H1 (cell line): Measurements from ENCODE around the gene CDK5RAP2. TPM values are rescaled to one million over a fixed set of nuclear protein-coding genes. Genes with fewer than 3 reads are reported as not detected.
A peak's percentile ranks its signal among the peaks of the same experiment; 100 is the strongest.

Source experiments
- CTCF ChIA-PET: fragments of 300-600 bp; sonication (Branson Sonifier 250); formaldehyde crosslinking; loops from one replicate; lab custom pipeline; 2021; ENCODE audit not compliant: partially characterized antibody; lab: Charles Lee
- POLR2A ChIA-PET: fragments of 300-600 bp; sonication (Branson Sonifier 250); formaldehyde crosslinking; loops from one replicate; lab custom pipeline; 2021; ENCODE audit warnings: inconsistent platforms; ENCODE audit not compliant: partially characterized antibody; lab: Charles Lee
- DNase-seq, 2 experiments: peaks; one replicate each; pipeline versions ENCODE4 v3.0.0 to v3.0.0-alpha.2; 2010 to 2022; ENCODE audit warnings: low spot score in 2 of 2, low read depth in 1 of 2, mixed read lengths in 1 of 2
- FAIRE-seq: peaks from 2 replicates; lab custom pipeline; 2011; peaks lifted over from hg19 to GRCh38; lab: Jason Lieb, UNC
- H2AFZ ChIP-seq: 2 replicates; pipeline ENCODE4 v1.8.1; 2012; ENCODE audit warnings: low read length, inconsistent platforms
- H2AK5ac ChIP-seq: 2 replicates; pipeline ENCODE4 v1.6.1; 2013; ENCODE audit warnings: low read depth, low read length
- H2BK120ac ChIP-seq: replicated peaks from 2 replicates; pipeline ENCODE3; 2013; ENCODE audit warnings: low read depth, low read length, inconsistent platforms
- H2BK12ac ChIP-seq: 2 replicates; pipeline ENCODE4 v1.6.1; 2013; ENCODE audit warnings: low read depth, low read length
- H2BK15ac ChIP-seq: 2 replicates; pipeline ENCODE4 v1.6.1; 2013; ENCODE audit warnings: low read length
- H2BK20ac ChIP-seq: 2 replicates; pipeline ENCODE4 v1.6.1; 2013; ENCODE audit warnings: low read length
- H2BK5ac ChIP-seq: 2 replicates; pipeline ENCODE4 v1.6.1; 2013; ENCODE audit warnings: low read depth, low read length
- H3K14ac ChIP-seq: 2 replicates; pipeline ENCODE4 v1.6.1; 2013; ENCODE audit warnings: inconsistent platforms; ENCODE audit not compliant: insufficient read length
- H3K18ac ChIP-seq: 2 replicates; pipeline ENCODE4 v1.6.1; 2013; ENCODE audit warnings: low read length; ENCODE audit errors: extremely low read depth
- H3K23ac ChIP-seq: 2 replicates; pipeline ENCODE4 v1.6.1; 2013; ENCODE audit warnings: inconsistent platforms; ENCODE audit not compliant: insufficient read length
- H3K23me2 ChIP-seq: 2 replicates; pipeline ENCODE4 v1.6.1; 2013; ENCODE audit warnings: low read depth, low read length
- H3K27ac ChIP-seq: 2 replicates; pipeline ENCODE4 v1.6.1; 2011; ENCODE audit warnings: low read depth, low read length, inconsistent platforms
- H3K27me3 ChIP-seq, 4 experiments: replicated peaks in 1 of 4; 1 replicate in 1 of 4; 2 replicates in 3 of 4; pipeline versions ENCODE4 v1.6.1 to v1.8.1; 2011 to 2013; ENCODE audit warnings: low read length in 3 of 4, mild to moderate bottlenecking in 3 of 4, inconsistent platforms in 2 of 4, mixed read lengths in 2 of 4, moderate library complexity in 1 of 4; ENCODE audit not compliant: control insufficient read depth in 3 of 4, insufficient read depth in 3 of 4; ENCODE audit errors: extremely low read depth in 1 of 4
- H3K36me3 ChIP-seq, 4 experiments: 2 replicates each; pipeline versions ENCODE4 v1.6.1 to v1.8.1; 2011 to 2013; ENCODE audit warnings: mild to moderate bottlenecking in 4 of 4, low read length in 3 of 4, moderate library complexity in 2 of 4, control low read depth in 1 of 4, inconsistent platforms in 1 of 4; ENCODE audit not compliant: insufficient read depth in 4 of 4, control insufficient read depth in 2 of 4
- H3K4ac ChIP-seq: replicated peaks from 2 replicates; pipeline ENCODE3; 2013; ENCODE audit warnings: low read length, low read depth, mixed read lengths, inconsistent platforms; ENCODE audit not compliant: insufficient read length
- H3K4me1 ChIP-seq, 4 experiments: replicated peaks in 1 of 4; 1 replicate in 1 of 4; 2 replicates in 3 of 4; pipeline versions ENCODE4 v1.6.1 to v1.8.1; 2011 to 2013; ENCODE audit warnings: low read length in 3 of 4, inconsistent platforms in 2 of 4, mixed read lengths in 1 of 4; ENCODE audit not compliant: insufficient read depth in 4 of 4, control insufficient read depth in 3 of 4
- H3K4me2 ChIP-seq, 2 experiments: 2 replicates each; pipeline versions ENCODE4 v1.6.1 to v1.8.1; 2011 to 2013; ENCODE audit warnings: low read depth in 2 of 2, low read length in 2 of 2, control low read depth in 1 of 2, inconsistent platforms in 1 of 2, mild to moderate bottlenecking in 1 of 2; ENCODE audit not compliant: insufficient read depth in 1 of 2
- H3K4me3 ChIP-seq, 4 experiments: fragments of 200-600, 300-600 bp in 1 of 4; sonication (generic), shearing (Covaris generic), sonication (Bioruptor Twin) in 1 of 4; 2 replicates each; pipeline versions ENCODE4 v1.5.1 to v1.8.1; 2011 to 2016; ENCODE audit warnings: low read length in 4 of 4, low read depth in 3 of 4, control low read depth in 2 of 4, inconsistent platforms in 2 of 4, mild to moderate bottlenecking in 2 of 4, mixed read lengths in 1 of 4, moderate library complexity in 1 of 4; ENCODE audit not compliant: insufficient read depth in 2 of 4; ENCODE audit errors: extremely low read depth in 1 of 4
- H3K56ac ChIP-seq: replicated peaks from 2 replicates; pipeline ENCODE3; 2013; ENCODE audit warnings: low read depth, mild to moderate bottlenecking, mixed read lengths, low read length, inconsistent platforms; ENCODE audit not compliant: insufficient read length
- H3K79me1 ChIP-seq: 2 replicates; pipeline ENCODE4 v1.6.1; 2013; ENCODE audit warnings: low read depth, low read length, control low read depth
- H3K79me2 ChIP-seq, 2 experiments: 2 replicates each; pipeline versions ENCODE4 v1.6.1 to v1.8.1; 2012 to 2013; ENCODE audit warnings: low read length in 2 of 2, mild to moderate bottlenecking in 2 of 2, inconsistent platforms in 1 of 2; ENCODE audit not compliant: insufficient read depth in 2 of 2, control insufficient read depth in 1 of 2
- H3K9ac ChIP-seq, 4 experiments: replicated peaks in 1 of 4; 1 replicate in 1 of 4; 2 replicates in 3 of 4; pipeline versions ENCODE4 v1.6.1 to v1.8.1; 2011 to 2013; ENCODE audit warnings: low read depth in 3 of 4, low read length in 3 of 4, control low read depth in 2 of 4, mild to moderate bottlenecking in 2 of 4, moderate library complexity in 2 of 4, inconsistent platforms in 1 of 4; ENCODE audit errors: extremely low read depth in 1 of 4
- H3K9me3 ChIP-seq, 2 experiments: 2 replicates each; pipeline versions ENCODE4 v1.6.1 to v1.8.1; 2012 to 2013; ENCODE audit warnings: mild to moderate bottlenecking in 2 of 2, moderate library complexity in 2 of 2, control low read depth in 1 of 2, inconsistent platforms in 1 of 2, low read depth in 1 of 2, low read length in 1 of 2, mixed read lengths in 1 of 2; ENCODE audit not compliant: insufficient read depth in 2 of 2
- H4K20me1 ChIP-seq, 2 experiments: replicated peaks in 1 of 2; 2 replicates each; pipeline versions ENCODE3 to v1.8.1; 2011 to 2013; ENCODE audit warnings: inconsistent platforms in 2 of 2, low read length in 2 of 2, mild to moderate bottlenecking in 1 of 2; ENCODE audit not compliant: insufficient read depth in 2 of 2, control insufficient read depth in 1 of 2
- H4K5ac ChIP-seq: 2 replicates; pipeline ENCODE4 v1.6.1; 2013; ENCODE audit warnings: low read length, low read depth, mixed read lengths, inconsistent platforms; ENCODE audit not compliant: insufficient read length
- H4K8ac ChIP-seq: 2 replicates; pipeline ENCODE4 v1.8.0; 2013; ENCODE audit warnings: mild to moderate bottlenecking, moderate library complexity, low read length, inconsistent platforms; ENCODE audit not compliant: insufficient read depth; ENCODE audit errors: extremely low read depth
- H4K91ac ChIP-seq: replicated peaks from 2 replicates; pipeline ENCODE3; 2013; ENCODE audit warnings: low read length, mixed read lengths, inconsistent platforms; ENCODE audit not compliant: insufficient read length
- CHD1 ChIP-seq: IDR thresholded peaks from 2 replicates; pipeline ENCODE4 v1.6.1; 2012; ENCODE audit warnings: low read depth, low read length, improper control_type of control experiment
- CTBP2 ChIP-seq: IDR thresholded peaks from 2 replicates; pipeline ENCODE4 v1.7.0; 2011; ENCODE audit warnings: borderline replicate concordance, mild to moderate bottlenecking, moderate library complexity, mixed read lengths, low read length; ENCODE audit not compliant: insufficient read depth, insufficient read length
- MAFK ChIP-seq: IDR thresholded peaks from 2 replicates; pipeline ENCODE4 v1.6.1; 2012; ENCODE audit warnings: low read depth, mild to moderate bottlenecking, improper control_type of control experiment, low read length
- RFX5 ChIP-seq: IDR thresholded peaks from 2 replicates; pipeline ENCODE4 v1.6.1; 2011; ENCODE audit warnings: low read depth, low read length, improper control_type of control experiment, borderline replicate concordance
- SIN3A ChIP-seq, 2 experiments: IDR thresholded peaks in 1 of 2; conservative IDR thresholded peaks in 1 of 2; 2 replicates each; pipeline ENCODE4 v1.6.1; 2011 to 2012; ENCODE audit warnings: low read length in 2 of 2, improper control_type of control experiment in 1 of 2, low read depth in 1 of 2, mild to moderate bottlenecking in 1 of 2
- SIRT6 ChIP-seq: IDR thresholded peaks from one replicate; pipeline ENCODE4 v1.7.1; 2012; ENCODE audit warnings: low read length, inconsistent platforms
- SUZ12 ChIP-seq: fragments of 200-600 bp; sonication (generic); IDR thresholded peaks from 2 replicates; pipeline ENCODE4 v1.6.1; 2012; ENCODE audit warnings: mild to moderate bottlenecking, inconsistent platforms, low read length, moderate library complexity, mixed read lengths
- TCF12 ChIP-seq: IDR thresholded peaks from 2 replicates; pipeline ENCODE4 v1.6.1; 2011; ENCODE audit warnings: low read depth, mild to moderate bottlenecking, low read length
- USF2 ChIP-seq: IDR thresholded peaks from 2 replicates; pipeline ENCODE4 v1.6.1; 2011; ENCODE audit warnings: low read length, improper control_type of control experiment
- WGBS, 2 experiments: shearing (Covaris generic) in 1 of 2; methylation state at CpG; one replicate each; pipeline versions ENCODE4 v1.1.6 to v1.1.7; 2013 to 2015; ENCODE audit warnings: low lambda C conversion rate in 2 of 2, mixed read lengths in 2 of 2, inconsistent platforms in 1 of 2, low coverage in 1 of 2, missing lambda C conversion rate in 1 of 2; ENCODE audit not compliant: insufficient replicate concordance in 2 of 2, insufficient coverage in 1 of 2, insufficient read length in 1 of 2; ENCODE audit errors: extremely low coverage in 1 of 2, missing lambda C conversion rate in 1 of 2; 5-methylcytosine and 5-hydroxymethylcytosine counted together
- polyA plus RNA-seq, 7 experiments: library from polyadenylated mRNA; depleted of rRNA in 3 of 7; stranded (reverse) in 5 of 7; unstranded in 2 of 7; fragments of >200 nt in 5 of 7; fragments of 200-250 nt in 2 of 7; gene quantifications; 1 replicate in 5 of 7; 2 replicates in 1 of 7; 4 replicates in 1 of 7; pipeline versions ENCODE4 v1.2.1 to v1.2.3, GENCODE V29; 2011 to 2013; ENCODE audit warnings: missing spikeins in 2 of 7, mixed read lengths in 2 of 7
- total RNA-seq: library from RNA; stranded (reverse); fragmentation: NEBNext Ultra II Directional; extraction: Animal tissue kit (Norgen Biotek cat#: 25700); gene quantifications from 2 replicates; pipeline ENCODE4 v1.2.1, GENCODE V29; 2021

The CDK5RAP2 gene
- total and polyA plus RNA-seq, 2 of the 8 experiments (the other 6 are each of a cell fraction or from before 2014, with no cell fraction given) = 19.8 to 49.4 TPM

DNA sequence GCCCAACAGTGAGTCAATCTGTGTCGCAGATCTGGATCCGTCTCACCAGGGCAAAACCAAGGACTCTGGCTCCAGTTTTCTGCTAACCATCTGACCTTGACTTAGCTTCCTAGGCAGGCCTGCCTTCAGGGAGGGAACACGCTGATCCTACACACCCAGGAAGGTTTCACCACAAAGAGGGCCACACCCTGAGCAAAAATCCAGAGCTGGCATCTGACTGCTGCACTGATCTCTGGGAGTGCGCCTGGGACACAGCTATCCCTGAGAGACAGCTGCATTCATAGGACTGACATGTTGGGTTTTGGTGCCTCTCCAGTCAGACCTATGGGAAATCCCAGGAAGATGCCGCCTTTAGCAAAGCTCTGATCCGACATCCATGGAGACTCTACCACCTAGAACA is 47.5 kb downstream of the CDK5RAP2 start:
- Histone ChIP-seq H3K4me2 (no peak overlapping the region), H3K14ac (no peak overlapping the region)
- TF ChIP-seq RFX5 = no peak
- no peak for TF ChIP-seq CTBP2
- TF ChIP-seq TCF12 = no peak
- TF ChIP-seq SIN3A (conservative IDR thresholded peaks at IDR 0.05 in 1 of 2, IDR thresholded peaks at IDR 0.05 in 1 of 2; ENCODE audit: low read depth in 1 of 2, low read length in 2 of 2) = no peak
- no peak for TF ChIP-seq USF2
- no peak for TF ChIP-seq MAFK
- TF ChIP-seq SIRT6 = no peak
- no peak for TF ChIP-seq SUZ12
- TF ChIP-seq CHD1 = no peak
- TF ChIP-seq, all 59 proteins: peak for 0
- no peak overlapping the region for H3K4me3 ChIP-seq
- no peak overlapping the region for H2BK5ac ChIP-seq
- H3K18ac ChIP-seq = no peak overlapping the region
- no peaks in the 10 kb centered on the region for H3K27me3 ChIP-seq
- DNase-seq (no peak), FAIRE-seq (no peak)
- no peaks in the 10 kb centered on the region for H3K9me3 ChIP-seq
- peaks cover 2 to 3% of the 10 kb centered on the region in 2 experiments for H4K20me1 ChIP-seq
- H3K23me2 ChIP-seq = no peaks in the 10 kb centered on the region
- no peak overlapping the region for H2AFZ ChIP-seq
- CTCF ChIA-PET = interaction anchor here (0.8 to 4.9 kb wide), 23 partner anchors 7 to 232 kb away, joined by 3 to 30 read pairs (median 4); no protein-coding TSS in a partner anchor
- peaks cover 0 to 14% (median 10%) of the 10 kb centered on the region in 4 experiments; a peak in 6 of 7 replicates for H3K4me1 ChIP-seq
- no peak overlapping the region for H3K56ac ChIP-seq
- H4K8ac ChIP-seq = peak overlapping the region; percentile 73; the same call in 1 of the 2 replicates
- H4K91ac ChIP-seq = no peak overlapping the region
- H3K79me2 ChIP-seq = no peaks in the 10 kb centered on the region
- no peak overlapping the region for H2AK5ac ChIP-seq
- H2BK12ac ChIP-seq = no peak overlapping the region
- H3K27ac ChIP-seq = no peak overlapping the region
- no peak overlapping the region for H4K5ac ChIP-seq
- no peak overlapping the region for H2BK20ac ChIP-seq
- no peak overlapping the region for H3K9ac ChIP-seq
- no peak overlapping the region for H2BK120ac ChIP-seq
- no peaks in the 10 kb centered on the region for H3K79me1 ChIP-seq
- no peak overlapping the region for H3K23ac ChIP-seq
- H3K4ac ChIP-seq = no peak overlapping the region
- peaks cover 6 to 72% (median 32%) of the 10 kb centered on the region in 4 experiments for H3K36me3 ChIP-seq
- no peak overlapping the region for H2BK15ac ChIP-seq
- 89% methylated on average over 6 of the region's 6 CpGs; no CpG with 5 or more reads in 1 of the 2 experiments for WGBS, 2 experiments
- POLR2A ChIA-PET = no interaction called here
